HEK293 (cell line): Measurements from ENCODE around the gene SLC35G6.

Source experiments
- GFI1B ChIP-seq: fragments of 450-650 bp; formaldehyde crosslinking; IDR thresholded peaks from 2 replicates; pipeline ENCODE4 v1.5.1; 2016; ENCODE audit warnings: missing biosample characterization, missing genetic modification characterization
- GLI4 ChIP-seq: fragments of 450-650 bp; formaldehyde crosslinking; IDR thresholded peaks from 2 replicates; pipeline ENCODE4 v1.5.1; 2016; ENCODE audit warnings: missing biosample characterization, missing genetic modification characterization
- HOXC10 ChIP-seq: sonication (generic); formaldehyde crosslinking; IDR thresholded peaks from 2 replicates; pipeline ENCODE4 v1.8.1; 2023; ENCODE audit warnings: mild to moderate bottlenecking, missing genetic modification reagents
- IKZF3 ChIP-seq: fragments of 450-650 bp; IDR thresholded peaks from 2 replicates; pipeline ENCODE4 v1.5.0; 2018; ENCODE audit warnings: missing biosample characterization, mild to moderate bottlenecking, missing genetic modification characterization, moderate library complexity
- KLF10 ChIP-seq: fragments of 450-650 bp; IDR thresholded peaks from 2 replicates; pipeline ENCODE4 v1.5.1; 2018; ENCODE audit warnings: missing biosample characterization, mild to moderate bottlenecking, missing genetic modification characterization
- KLF7 ChIP-seq: fragments of 450-650 bp; formaldehyde crosslinking; IDR thresholded peaks from 2 replicates; pipeline ENCODE4 v1.5.1; 2016; ENCODE audit warnings: missing biosample characterization, missing genetic modification characterization, borderline replicate concordance
- MYNN ChIP-seq: fragments of 450-650 bp; formaldehyde crosslinking; IDR thresholded peaks from 2 replicates; pipeline ENCODE4 v1.5.1; 2016; ENCODE audit warnings: missing biosample characterization, missing genetic modification characterization, borderline replicate concordance
- PRDM2 ChIP-seq: fragments of 450-650 bp; formaldehyde crosslinking; IDR thresholded peaks from 2 replicates; pipeline ENCODE4 v1.5.1; 2016; ENCODE audit warnings: missing biosample characterization, missing genetic modification characterization, borderline replicate concordance
- PRDM4 ChIP-seq: fragments of 450-650 bp; formaldehyde crosslinking; IDR thresholded peaks from 2 replicates; pipeline ENCODE4 v1.5.1; 2017; ENCODE audit warnings: missing biosample characterization, missing genetic modification characterization
- WT1 ChIP-seq: fragments of 450-650 bp; formaldehyde crosslinking; IDR thresholded peaks from 2 replicates; pipeline ENCODE4 v1.5.1; 2016; ENCODE audit warnings: missing biosample characterization, missing genetic modification characterization
- ZBTB21 ChIP-seq: fragments of 450-650 bp; formaldehyde crosslinking; IDR thresholded peaks from 2 replicates; pipeline ENCODE4 v1.5.1; 2017; ENCODE audit warnings: missing biosample characterization, missing genetic modification characterization
- ZBTB7A ChIP-seq: fragments of 450-650 bp; formaldehyde crosslinking; IDR thresholded peaks from 2 replicates; pipeline ENCODE4 v1.5.1; 2016; ENCODE audit warnings: low read depth, missing biosample characterization, missing genetic modification characterization
- ZFP3 ChIP-seq: fragments of 450-650 bp; formaldehyde crosslinking; IDR thresholded peaks from 2 replicates; pipeline ENCODE4 v1.5.1; 2016; ENCODE audit warnings: low read depth, missing biosample characterization, missing genetic modification characterization
- ZFP37 ChIP-seq: fragments of 450-650 bp; formaldehyde crosslinking; IDR thresholded peaks from 2 replicates; pipeline ENCODE4 v1.5.1; 2016; ENCODE audit warnings: missing biosample characterization, missing genetic modification characterization
- ZFP41 ChIP-seq: fragments of 450-650 bp; formaldehyde crosslinking; IDR thresholded peaks from 2 replicates; pipeline ENCODE4 v1.5.1; 2016; ENCODE audit warnings: missing biosample characterization, missing genetic modification characterization, borderline replicate concordance
- ZNF155 ChIP-seq: fragments of 450-650 bp; formaldehyde crosslinking; IDR thresholded peaks from 2 replicates; pipeline ENCODE4 v1.5.1; 2016; ENCODE audit warnings: missing biosample characterization, missing genetic modification characterization
- ZNF175 ChIP-seq: fragments of 450-650 bp; formaldehyde crosslinking; IDR thresholded peaks from 2 replicates; pipeline ENCODE4 v1.5.1; 2016; ENCODE audit warnings: missing biosample characterization, missing genetic modification characterization
- ZNF266 ChIP-seq: fragments of 450-650 bp; formaldehyde crosslinking; IDR thresholded peaks from 2 replicates; pipeline ENCODE4 v1.5.1; 2016; ENCODE audit warnings: missing biosample characterization, missing genetic modification characterization, low read depth
- ZNF335 ChIP-seq: fragments of 450-650 bp; formaldehyde crosslinking; conservative IDR thresholded peaks from 2 replicates; pipeline ENCODE4 v1.5.1; 2016; ENCODE audit warnings: missing biosample characterization, missing genetic modification characterization
- ZNF37A ChIP-seq: fragments of 450-650 bp; IDR thresholded peaks from 2 replicates; pipeline ENCODE4 v1.5.1; 2018; ENCODE audit warnings: missing biosample characterization, missing genetic modification characterization
- ZNF433 ChIP-seq: fragments of 450-650 bp; formaldehyde crosslinking; IDR thresholded peaks from 2 replicates; pipeline ENCODE4 v1.5.1; 2016; ENCODE audit warnings: missing biosample characterization, missing genetic modification characterization, low read depth
- ZNF548 ChIP-seq: fragments of 450-650 bp; formaldehyde crosslinking; IDR thresholded peaks from 2 replicates; pipeline ENCODE4 v1.5.1; 2016; ENCODE audit warnings: missing biosample characterization, missing genetic modification characterization
- ZNF596 ChIP-seq: fragments of 450-650 bp; IDR thresholded peaks from 2 replicates; pipeline ENCODE4 v1.5.0; 2018; ENCODE audit warnings: missing biosample characterization, mild to moderate bottlenecking, missing genetic modification characterization, moderate library complexity
- ZNF624 ChIP-seq: fragments of 450-650 bp; formaldehyde crosslinking; IDR thresholded peaks from 2 replicates; pipeline ENCODE4 v1.5.1; 2017; ENCODE audit warnings: missing biosample characterization, missing genetic modification characterization
- ZNF660 ChIP-seq: fragments of 450-650 bp; IDR thresholded peaks from 2 replicates; pipeline ENCODE4 v1.5.1; 2018; ENCODE audit warnings: missing biosample characterization, mild to moderate bottlenecking, missing genetic modification characterization
- ZNF701 ChIP-seq: fragments of 450-650 bp; formaldehyde crosslinking; IDR thresholded peaks from 2 replicates; pipeline ENCODE4 v1.5.1; 2016; ENCODE audit warnings: missing biosample characterization, missing genetic modification characterization
- ZNF768 ChIP-seq: fragments of 450-650 bp; formaldehyde crosslinking; IDR thresholded peaks from 2 replicates; pipeline ENCODE4 v1.5.1; 2018; ENCODE audit warnings: missing biosample characterization, mild to moderate bottlenecking, missing genetic modification characterization
- ZXDB ChIP-seq: fragments of 450-650 bp; formaldehyde crosslinking; IDR thresholded peaks from 2 replicates; pipeline ENCODE4 v1.5.1; 2016; ENCODE audit warnings: missing biosample characterization, missing genetic modification characterization
- TF ChIP-seq, protein P1 (sequence below): fragments of 450-650 bp; formaldehyde crosslinking; IDR thresholded peaks from 2 replicates; pipeline ENCODE4 v1.5.1; 2016; ENCODE audit warnings: missing biosample characterization, missing genetic modification characterization
- TF ChIP-seq, protein P2 (sequence below): fragments of 450-650 bp; formaldehyde crosslinking; IDR thresholded peaks from 2 replicates; pipeline ENCODE4 v1.5.1; 2016; ENCODE audit warnings: missing biosample characterization, missing genetic modification characterization

SLC35G6 gene

GRCh38 chr17:7478276-7479212, 2.7 kb upstream of the SLC35G6 start (continued):
- no peak for TF ChIP-seq MYNN
- no peak for TF ChIP-seq ZFP3 (tag by site-specific recombination)
- TF ChIP-seq ZNF701 (tag by site-specific recombination): no peak
- no peak for TF ChIP-seq ZXDB (tag by site-specific recombination)
- TF ChIP-seq ZBTB21 (tag by site-specific recombination): no peak
- no peak for TF ChIP-seq ZNF175
- TF ChIP-seq WT1 (tag by site-specific recombination): no peak; the same call in 1 of the 2 replicates
- TF ChIP-seq, protein P1, sequence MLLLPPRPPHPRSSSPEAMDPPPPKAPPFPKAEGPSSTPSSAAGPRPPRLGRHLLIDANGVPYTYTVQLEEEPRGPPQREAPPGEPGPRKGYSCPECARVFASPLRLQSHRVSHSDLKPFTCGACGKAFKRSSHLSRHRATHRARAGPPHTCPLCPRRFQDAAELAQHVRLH (tag by site-specific recombination): no peak
- no peak for TF ChIP-seq ZNF155 (tag by site-specific recombination)
- TF ChIP-seq KLF7 (tag by site-specific recombination): peak; percentile 51; the same call in 1 of the 2 replicates
- TF ChIP-seq ZNF335: peak; percentile 26; the same call in 1 of the 2 replicates
- no peak for TF ChIP-seq HOXC10
- no peak for TF ChIP-seq ZFP37
- TF ChIP-seq ZBTB7A: no peak
- TF ChIP-seq PRDM4 (tag by site-specific recombination): no peak
- TF ChIP-seq ZNF596: no peak
- no peak for TF ChIP-seq GLI4 (tag by site-specific recombination)
- TF ChIP-seq ZNF266 (tag by site-specific recombination): no peak
- no peak for TF ChIP-seq IKZF3
- TF ChIP-seq ZNF548 (tag by site-specific recombination): no peak
- TF ChIP-seq ZNF37A (tag by site-specific recombination): no peak
- no peak for TF ChIP-seq PRDM2 (tag by site-specific recombination)
- TF ChIP-seq GFI1B: no peak
- TF ChIP-seq ZNF768 (tag by site-specific recombination): no peak
- TF ChIP-seq ZNF660 (tag by site-specific recombination): no peak
- TF ChIP-seq ZNF433: no peak
- no peak for TF ChIP-seq KLF10 (tag by site-specific recombination)
- TF ChIP-seq ZFP41: no peak
- TF ChIP-seq, protein P2, sequence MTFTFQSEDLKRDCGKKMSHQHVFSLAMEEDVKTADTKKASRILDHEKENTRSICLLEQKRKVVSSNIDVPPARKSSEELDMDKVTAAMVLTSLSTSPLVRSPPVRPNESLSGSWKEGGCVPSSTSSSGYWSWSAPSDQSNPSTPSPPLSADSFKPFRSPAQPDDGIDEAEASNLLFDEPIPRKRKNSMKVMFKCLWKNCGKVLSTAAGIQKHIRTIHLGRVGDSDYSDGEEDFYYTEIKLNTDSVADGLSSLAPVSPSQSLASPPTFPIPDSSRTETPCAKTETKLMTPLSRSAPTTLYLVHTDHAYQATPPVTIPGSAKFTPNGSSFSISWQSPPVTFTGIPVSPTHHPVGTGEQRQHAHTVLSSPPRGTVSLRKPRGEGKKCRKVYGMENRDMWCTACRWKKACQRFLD (tag by site-specific recombination): no peak
- no peak for TF ChIP-seq ZNF624 (tag by site-specific recombination)
